ENCODE measurements around the gene RARRES1.

- TF ChIP-seq POLR2A (IDR thresholded peaks at IDR 0.05) (no peak), CTCF (IDR thresholded peaks at IDR 0.05 in 8 of 11, conservative IDR thresholded peaks at IDR 0.05 in 3 of 11) (no peak), POLR2AphosphoS5 (IDR thresholded peaks at IDR 0.05) (no peak)
Measured at GRCh38 chr3:158762701-158763100, 30.4 kb upstream of the RARRES1 start.
